ENCODE results near the gene GPI.

GRCh38 chr19:34319785-34320184, 45.2 kb upstream of the GPI start:
- no peak for TF ChIP-seq CTCF (IDR thresholded peaks at IDR 0.05)
- no peak for TF ChIP-seq POLR2A (IDR thresholded peaks at IDR 0.05)
- TF ChIP-seq POLR2AphosphoS5 (IDR thresholded peaks at IDR 0.05): no peak
- no peak for TF ChIP-seq EP300 (IDR thresholded peaks at IDR 0.05)

Measured in upper lobe of left lung (tissue), 4 donors.